ENCODE results near the gene GRIN3A.

The GRIN3A gene

DNA sequence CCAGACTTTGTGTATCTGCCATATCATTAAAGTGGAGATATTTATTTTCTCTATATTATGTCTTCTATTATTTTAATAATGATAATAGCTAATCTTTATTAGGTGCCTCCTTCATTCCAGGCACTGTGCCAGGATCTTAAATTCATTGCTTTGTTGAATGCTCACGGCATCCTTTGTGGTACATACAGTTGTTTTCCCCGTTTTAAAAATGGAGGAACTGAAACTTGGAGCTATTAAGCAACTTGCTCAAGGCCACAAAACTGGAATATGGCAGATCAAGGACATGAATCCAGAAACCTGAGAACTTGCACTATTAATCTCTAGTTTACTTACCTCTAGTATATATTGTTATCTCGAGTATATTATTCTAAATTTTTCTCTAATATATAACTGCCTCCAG, 102.2 kb downstream of the GRIN3A start:
- no peak overlapping the region for H3K4me2 ChIP-seq (ENCODE audit: low read length)

DNA sequence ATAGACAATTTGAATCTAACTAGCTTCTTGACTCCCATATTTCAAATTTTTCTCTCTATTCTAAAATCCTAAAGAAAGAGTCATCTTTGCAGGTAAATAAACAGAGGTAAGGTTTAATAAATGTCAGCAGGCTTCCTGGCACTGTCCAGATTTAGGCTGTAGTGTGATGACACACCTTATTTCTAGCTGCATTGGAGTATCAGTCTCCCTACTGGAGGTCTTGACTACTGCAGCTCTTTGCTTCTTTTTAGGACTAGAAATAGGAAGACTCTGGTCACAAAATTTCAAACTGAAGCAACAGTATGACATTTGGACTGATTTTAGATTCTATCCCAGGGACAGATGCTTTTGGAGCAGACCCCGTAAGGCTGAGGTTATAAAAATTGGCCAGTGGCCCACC, 103.0 kb downstream of the GRIN3A start:
- Histone ChIP-seq H3K4me2 (ENCODE audit: low read length) (no peak overlapping the region), H3K4me3 (ENCODE audit: low read length) (no peak overlapping the region), H3K27me3 (ENCODE audit: control insufficient read depth, low read length) (no peaks in the 10 kb centered on the region), H3K79me2 (ENCODE audit: control insufficient read depth, low read length) (no peaks in the 10 kb centered on the region), H3K36me3 (ENCODE audit: control insufficient read depth, low read length) (no peaks in the 10 kb centered on the region), H3K9me3 (ENCODE audit: control insufficient read depth, insufficient read depth, low read length) (no peaks in the 10 kb centered on the region), H3K4me1 (ENCODE audit: control insufficient read depth, low read length) (no peaks in the 10 kb centered on the region), H3K27ac (ENCODE audit: low read depth, low read length) (no peak overlapping the region), H3F3A (ENCODE audit: control insufficient read depth, insufficient read depth) (no peaks in the 10 kb centered on the region), H4K20me1 (ENCODE audit: control insufficient read depth, insufficient read depth, low read depth, low read length) (no peaks in the 10 kb centered on the region), H3K9me2 (replicated peaks; ENCODE audit: control insufficient read depth, low read length) (no peaks in the 10 kb centered on the region)
- no peak for TF ChIP-seq EZH2phosphoT487 (IDR thresholded peaks at IDR 0.05; ENCODE audit: borderline replicate concordance, low read length)
- TF ChIP-seq, protein P1, sequence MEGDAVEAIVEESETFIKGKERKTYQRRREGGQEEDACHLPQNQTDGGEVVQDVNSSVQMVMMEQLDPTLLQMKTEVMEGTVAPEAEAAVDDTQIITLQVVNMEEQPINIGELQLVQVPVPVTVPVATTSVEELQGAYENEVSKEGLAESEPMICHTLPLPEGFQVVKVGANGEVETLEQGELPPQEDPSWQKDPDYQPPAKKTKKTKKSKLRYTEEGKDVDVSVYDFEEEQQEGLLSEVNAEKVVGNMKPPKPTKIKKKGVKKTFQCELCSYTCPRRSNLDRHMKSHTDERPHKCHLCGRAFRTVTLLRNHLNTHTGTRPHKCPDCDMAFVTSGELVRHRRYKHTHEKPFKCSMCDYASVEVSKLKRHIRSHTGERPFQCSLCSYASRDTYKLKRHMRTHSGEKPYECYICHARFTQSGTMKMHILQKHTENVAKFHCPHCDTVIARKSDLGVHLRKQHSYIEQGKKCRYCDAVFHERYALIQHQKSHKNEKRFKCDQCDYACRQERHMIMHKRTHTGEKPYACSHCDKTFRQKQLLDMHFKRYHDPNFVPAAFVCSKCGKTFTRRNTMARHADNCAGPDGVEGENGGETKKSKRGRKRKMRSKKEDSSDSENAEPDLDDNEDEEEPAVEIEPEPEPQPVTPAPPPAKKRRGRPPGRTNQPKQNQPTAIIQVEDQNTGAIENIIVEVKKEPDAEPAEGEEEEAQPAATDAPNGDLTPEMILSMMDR (IDR thresholded peaks at IDR 0.05; ENCODE audit: low read depth, low read length, poor library complexity, severe bottlenecking), result no peak

More for the DNA sequence above, 102.2 kb downstream of the GRIN3A start:
- no peak overlapping the region for H3K27ac ChIP-seq (ENCODE audit: low read depth, low read length)
- H3F3A ChIP-seq (ENCODE audit: control insufficient read depth, insufficient read depth), result no peaks in the 10 kb centered on the region
- H3K27me3 ChIP-seq (ENCODE audit: control insufficient read depth, low read length), result no peaks in the 10 kb centered on the region
- H3K4me1 ChIP-seq (ENCODE audit: control insufficient read depth, low read length), result no peaks in the 10 kb centered on the region
- H3K79me2 ChIP-seq (ENCODE audit: control insufficient read depth, low read length), result no peaks in the 10 kb centered on the region
- H3K36me3 ChIP-seq (ENCODE audit: control insufficient read depth, low read length), result no peaks in the 10 kb centered on the region
- H3K9me2 ChIP-seq (replicated peaks; ENCODE audit: control insufficient read depth, low read length), result no peaks in the 10 kb centered on the region
- no peak overlapping the region for H3K4me3 ChIP-seq (ENCODE audit: low read length)
- no peaks in the 10 kb centered on the region for H4K20me1 ChIP-seq (ENCODE audit: control insufficient read depth, insufficient read depth, low read depth, low read length)
- H3K9me3 ChIP-seq (ENCODE audit: control insufficient read depth, insufficient read depth, low read length), result no peaks in the 10 kb centered on the region
- no peak for TF ChIP-seq EZH2phosphoT487 (IDR thresholded peaks at IDR 0.05; ENCODE audit: borderline replicate concordance, low read length)
- TF ChIP-seq, protein P1 (IDR thresholded peaks at IDR 0.05; ENCODE audit: low read depth, low read length, poor library complexity, severe bottlenecking), result no peak

DNA sequence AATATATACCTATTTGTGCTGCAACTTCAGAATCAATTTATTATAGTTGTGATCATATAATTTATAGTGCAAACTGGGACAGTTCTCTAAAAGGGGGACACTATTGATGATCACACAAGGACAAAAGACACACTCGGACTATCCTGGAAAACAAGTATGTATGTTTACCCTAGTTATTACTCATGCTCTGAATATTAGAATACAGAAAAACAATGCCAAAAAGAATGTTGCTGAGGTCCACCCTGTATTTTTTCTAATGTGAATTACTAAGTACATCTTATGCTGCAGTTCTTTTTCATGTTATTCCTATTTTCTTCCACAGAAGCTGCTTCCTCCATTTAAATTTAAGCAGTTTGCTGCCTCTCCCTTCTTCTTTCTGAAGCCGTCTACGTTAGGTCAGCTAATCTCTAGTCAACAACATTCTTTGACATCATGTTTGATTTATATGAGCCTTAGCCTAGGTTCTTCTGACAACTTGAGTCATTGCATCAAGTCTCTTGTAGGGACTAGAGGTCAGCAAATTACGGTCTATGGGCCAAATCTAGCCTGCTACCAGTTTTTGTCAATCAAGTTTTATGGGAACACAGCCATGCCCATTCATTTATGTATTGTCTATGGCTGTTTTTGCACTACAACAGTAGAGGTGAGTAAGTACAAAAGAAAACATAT, 103.6 kb downstream of the GRIN3A start:
- Histone ChIP-seq H3K4me1 (ENCODE audit: control insufficient read depth, low read length) (no peaks in the 10 kb centered on the region), H3K4me3 (ENCODE audit: low read length) (no peak overlapping the region), H3K36me3 (ENCODE audit: control insufficient read depth, low read length) (no peaks in the 10 kb centered on the region), H3K9me2 (replicated peaks; ENCODE audit: control insufficient read depth, low read length) (no peaks in the 10 kb centered on the region), H3K27me3 (ENCODE audit: control insufficient read depth, low read length) (no peaks in the 10 kb centered on the region), H3K4me2 (ENCODE audit: low read length) (no peak overlapping the region), H3F3A (ENCODE audit: control insufficient read depth, insufficient read depth) (no peaks in the 10 kb centered on the region), H4K20me1 (ENCODE audit: control insufficient read depth, insufficient read depth, low read depth, low read length) (no peaks in the 10 kb centered on the region), H3K9me3 (ENCODE audit: control insufficient read depth, insufficient read depth, low read length) (no peaks in the 10 kb centered on the region), H3K79me2 (ENCODE audit: control insufficient read depth, low read length) (no peaks in the 10 kb centered on the region), H3K27ac (ENCODE audit: low read depth, low read length) (no peak overlapping the region)
- TF ChIP-seq EZH2phosphoT487 (IDR thresholded peaks at IDR 0.05; ENCODE audit: borderline replicate concordance, low read length), result no peak
- TF ChIP-seq, protein P1 (IDR thresholded peaks at IDR 0.05; ENCODE audit: low read depth, low read length, poor library complexity, severe bottlenecking), result no peak
